ENCODE measurements around the gene PTTG1IP.
"Not testable (repeated sequence)": the region's sequence is repeated elsewhere in the genome, so short reads cannot be mapped to it uniquely, and the experiment has no call there.

PTTG1IP gene

GRCh38 chr21:44886113-44887075 lies 12.9 kb upstream of the PTTG1IP start:
- no peak for DNase-seq (ENCODE audit: extremely low read depth, low read depth)
- no peak overlapping the region for H3K4me3 ChIP-seq (replicated peaks; ENCODE audit: low read depth, low read length)
- TF ChIP-seq CTCF (IDR thresholded peaks at IDR 0.05; ENCODE audit: low read depth, low read length, missing control alignments) = no peak

- no peak for DNase-seq (ENCODE audit: extremely low read depth, low read depth)
- no peak for TF ChIP-seq CTCF (IDR thresholded peaks at IDR 0.05; ENCODE audit: low read depth, low read length, missing control alignments)
- no peak overlapping the region for H3K4me3 ChIP-seq (replicated peaks; ENCODE audit: low read depth, low read length)
Observed at GRCh38 chr21:44885615-44886014, 12.1 kb upstream of the PTTG1IP start.

- H3K4me3 ChIP-seq (replicated peaks; ENCODE audit: low read depth, low read length) = no peak overlapping the region
- DNase-seq (ENCODE audit: extremely low read depth, low read depth) = no peak
- no peak for TF ChIP-seq CTCF (IDR thresholded peaks at IDR 0.05; ENCODE audit: low read depth, low read length, missing control alignments)
Observed at GRCh38 chr21:44884097-44884496, 10.6 kb upstream of the PTTG1IP start.

GRCh38 chr21:44883250-44883649 lies 9.8 kb upstream of the PTTG1IP start:
- no peak overlapping the region for H3K4me3 ChIP-seq (replicated peaks; ENCODE audit: low read depth, low read length)
- no peak for TF ChIP-seq CTCF (IDR thresholded peaks at IDR 0.05; ENCODE audit: low read depth, low read length, missing control alignments)
- DNase-seq (ENCODE audit: extremely low read depth, low read depth) = no peak

- DNase-seq (ENCODE audit: extremely low read depth, low read depth) = no peak
- TF ChIP-seq CTCF (IDR thresholded peaks at IDR 0.05; ENCODE audit: low read depth, low read length, missing control alignments) = no peak
- H3K4me3 ChIP-seq (replicated peaks; ENCODE audit: low read depth, low read length) = no peak overlapping the region
Observed at GRCh38 chr21:44881198-44881872, 7.8 kb upstream of the PTTG1IP start.

- no peak overlapping the region for H3K4me3 ChIP-seq (replicated peaks; ENCODE audit: low read depth, low read length)
- no peak for TF ChIP-seq CTCF (IDR thresholded peaks at IDR 0.05; ENCODE audit: low read depth, low read length, missing control alignments)
- DNase-seq (ENCODE audit: extremely low read depth, low read depth) = no peak
Observed at GRCh38 chr21:44880405-44881197, 7.1 kb upstream of the PTTG1IP start.

- not testable (repeated sequence) for H3K4me3 ChIP-seq (replicated peaks; ENCODE audit: low read depth, low read length); DNase-seq (ENCODE audit: extremely low read depth, low read depth)
Observed at GRCh38 chr21:44879238-44879637, 5.7 kb upstream of the PTTG1IP start.
